ENCODE results near the gene GJA5.

The GJA5 gene

GRCh38 chr1:147760481-147761260 is at the start of gene GJA5:
Gene GJA5, minus strand, starts transcription at chr1:147760602. Its CDS starts 1,364 bp downstream, at chr1:147759238.
- Histone ChIP-seq H3K4me1 (ENCODE audit: control insufficient read depth, insufficient read depth, low read length) (peaks cover 6% of the 10 kb centered on the region; the same call in 1 of the 2 replicates), H3K27me3 (ENCODE audit: control insufficient read depth, insufficient read depth, low read length) (no peaks in the 10 kb centered on the region), H3K4me3 (ENCODE audit: low read depth, low read length) (no peak within 1 kb of the TSS)

GRCh38 chr1:147809236-147809635 is 48.8 kb upstream of the GJA5 start:
- Histone ChIP-seq H3K4me1 (ENCODE audit: control insufficient read depth, insufficient read depth, low read length) (peaks cover 9% of the 10 kb centered on the region; the same call in 1 of the 2 replicates), H3K9me3 (ENCODE audit: control insufficient read depth, insufficient read depth, low read depth, low read length) (no peaks in the 10 kb centered on the region), H3K27ac (ENCODE audit: low read depth, low read length) (no peak overlapping the region), H3K4me3 (ENCODE audit: low read depth, low read length) (no peak overlapping the region), H3K36me3 (ENCODE audit: control insufficient read depth, insufficient read depth, low read length) (no peaks in the 10 kb centered on the region), H3K27me3 (ENCODE audit: control insufficient read depth, insufficient read depth, low read length) (no peaks in the 10 kb centered on the region), H3K9ac (ENCODE audit: low read length) (no peak overlapping the region)

More at GRCh38 chr1:147760481-147761260, at the start of gene GJA5:
- Histone ChIP-seq H3K36me3 (ENCODE audit: control insufficient read depth, insufficient read depth, low read length) (no peaks in the 10 kb centered on the region; the same call in 1 of the 2 replicates), H3K9ac (ENCODE audit: low read length) (no peak within 1 kb of the TSS), H3K9me3 (ENCODE audit: control insufficient read depth, insufficient read depth, low read depth, low read length) (no peaks in the 10 kb centered on the region), H3K27ac (ENCODE audit: low read depth, low read length) (no peak within 1 kb of the TSS)

- no peaks in the 10 kb centered on the region for H3K9me3 ChIP-seq (ENCODE audit: control insufficient read depth, insufficient read depth, low read depth, low read length)
- H3K27ac ChIP-seq (ENCODE audit: low read depth, low read length) = no peak overlapping the region
- no peaks in the 10 kb centered on the region for H3K27me3 ChIP-seq (ENCODE audit: control insufficient read depth, insufficient read depth, low read length)
- H3K4me3 ChIP-seq (ENCODE audit: low read depth, low read length) = no peak overlapping the region
- no peaks in the 10 kb centered on the region for H3K36me3 ChIP-seq (ENCODE audit: control insufficient read depth, insufficient read depth, low read length)
- H3K9ac ChIP-seq (ENCODE audit: low read length) = no peak overlapping the region
- H3K4me1 ChIP-seq (ENCODE audit: control insufficient read depth, insufficient read depth, low read length) = peaks cover 9% of the 10 kb centered on the region; the same call in 1 of the 2 replicates
These were observed 47.6 kb upstream of the GJA5 start for GRCh38 chr1:147808025-147808424.

GRCh38 chr1:147807405-147807804 is 47.0 kb upstream of the GJA5 start:
- H3K9ac ChIP-seq (ENCODE audit: low read length) = no peak overlapping the region
- H3K36me3 ChIP-seq (ENCODE audit: control insufficient read depth, insufficient read depth, low read length) = no peaks in the 10 kb centered on the region
- H3K9me3 ChIP-seq (ENCODE audit: control insufficient read depth, insufficient read depth, low read depth, low read length) = no peaks in the 10 kb centered on the region
- no peak overlapping the region for H3K27ac ChIP-seq (ENCODE audit: low read depth, low read length)
- H3K4me1 ChIP-seq (ENCODE audit: control insufficient read depth, insufficient read depth, low read length) = peaks cover 9% of the 10 kb centered on the region; the same call in 1 of the 2 replicates
- no peak overlapping the region for H3K4me3 ChIP-seq (ENCODE audit: low read depth, low read length)
- no peaks in the 10 kb centered on the region for H3K27me3 ChIP-seq (ENCODE audit: control insufficient read depth, insufficient read depth, low read length)

- Histone ChIP-seq H3K9ac (ENCODE audit: low read length) (no peak overlapping the region), H3K36me3 (ENCODE audit: control insufficient read depth, insufficient read depth, low read length) (no peaks in the 10 kb centered on the region), H3K27me3 (ENCODE audit: control insufficient read depth, insufficient read depth, low read length) (no peaks in the 10 kb centered on the region), H3K4me1 (ENCODE audit: control insufficient read depth, insufficient read depth, low read length) (peaks cover 9% of the 10 kb centered on the region; the same call in 1 of the 2 replicates), H3K27ac (ENCODE audit: low read depth, low read length) (no peak overlapping the region), H3K9me3 (ENCODE audit: control insufficient read depth, insufficient read depth, low read depth, low read length) (no peaks in the 10 kb centered on the region), H3K4me3 (ENCODE audit: low read depth, low read length) (no peak overlapping the region)
These were observed 44.7 kb upstream of the GJA5 start for GRCh38 chr1:147804942-147805723.

GRCh38 chr1:147800804-147801203 is 40.4 kb upstream of the GJA5 start:
- Histone ChIP-seq H3K9me3 (ENCODE audit: control insufficient read depth, insufficient read depth, low read depth, low read length) (no peaks in the 10 kb centered on the region), H3K36me3 (ENCODE audit: control insufficient read depth, insufficient read depth, low read length) (no peaks in the 10 kb centered on the region), H3K27me3 (ENCODE audit: control insufficient read depth, insufficient read depth, low read length) (no peaks in the 10 kb centered on the region), H3K27ac (ENCODE audit: low read depth, low read length) (no peak overlapping the region), H3K9ac (ENCODE audit: low read length) (no peak overlapping the region), H3K4me3 (ENCODE audit: low read depth, low read length) (no peak overlapping the region), H3K4me1 (ENCODE audit: control insufficient read depth, insufficient read depth, low read length) (no peaks in the 10 kb centered on the region)

- Histone ChIP-seq H3K4me3 (ENCODE audit: low read depth, low read length) (no peak overlapping the region), H3K36me3 (ENCODE audit: control insufficient read depth, insufficient read depth, low read length) (no peaks in the 10 kb centered on the region), H3K27ac (ENCODE audit: low read depth, low read length) (no peak overlapping the region), H3K27me3 (ENCODE audit: control insufficient read depth, insufficient read depth, low read length) (no peaks in the 10 kb centered on the region), H3K4me1 (ENCODE audit: control insufficient read depth, insufficient read depth, low read length) (no peaks in the 10 kb centered on the region), H3K9ac (ENCODE audit: low read length) (no peak overlapping the region), H3K9me3 (ENCODE audit: control insufficient read depth, insufficient read depth, low read depth, low read length) (no peaks in the 10 kb centered on the region)
These were observed 38.3 kb upstream of the GJA5 start for GRCh38 chr1:147798731-147799130.

GRCh38 chr1:147794570-147794969 is 34.2 kb upstream of the GJA5 start:
- no peaks in the 10 kb centered on the region for H3K27me3 ChIP-seq (ENCODE audit: control insufficient read depth, insufficient read depth, low read length)
- H3K36me3 ChIP-seq (ENCODE audit: control insufficient read depth, insufficient read depth, low read length) = no peaks in the 10 kb centered on the region
- H3K4me1 ChIP-seq (ENCODE audit: control insufficient read depth, insufficient read depth, low read length) = no peaks in the 10 kb centered on the region
- no peak overlapping the region for H3K27ac ChIP-seq (ENCODE audit: low read depth, low read length)
- no peak overlapping the region for H3K9ac ChIP-seq (ENCODE audit: low read length)
- no peak overlapping the region for H3K4me3 ChIP-seq (ENCODE audit: low read depth, low read length)
- H3K9me3 ChIP-seq (ENCODE audit: control insufficient read depth, insufficient read depth, low read depth, low read length) = peaks cover 6% of the 10 kb centered on the region; the same call in 1 of the 2 replicates

GRCh38 chr1:147791876-147792275 is 31.5 kb upstream of the GJA5 start:
- Histone ChIP-seq H3K4me3 (ENCODE audit: low read depth, low read length) (no peak overlapping the region), H3K27ac (ENCODE audit: low read depth, low read length) (no peak overlapping the region), H3K9ac (ENCODE audit: low read length) (no peak overlapping the region), H3K27me3 (ENCODE audit: control insufficient read depth, insufficient read depth, low read length) (no peaks in the 10 kb centered on the region), H3K4me1 (ENCODE audit: control insufficient read depth, insufficient read depth, low read length) (no peaks in the 10 kb centered on the region), H3K36me3 (ENCODE audit: control insufficient read depth, insufficient read depth, low read length) (no peaks in the 10 kb centered on the region), H3K9me3 (ENCODE audit: control insufficient read depth, insufficient read depth, low read depth, low read length) (peaks cover 6% of the 10 kb centered on the region; the same call in 1 of the 2 replicates)

- Histone ChIP-seq H3K27ac (ENCODE audit: low read depth, low read length) (no peak overlapping the region), H3K9ac (ENCODE audit: low read length) (no peak overlapping the region), H3K27me3 (ENCODE audit: control insufficient read depth, insufficient read depth, low read length) (no peaks in the 10 kb centered on the region), H3K9me3 (ENCODE audit: control insufficient read depth, insufficient read depth, low read depth, low read length) (peaks cover 6% of the 10 kb centered on the region; the same call in 1 of the 2 replicates), H3K36me3 (ENCODE audit: control insufficient read depth, insufficient read depth, low read length) (no peaks in the 10 kb centered on the region), H3K4me1 (ENCODE audit: control insufficient read depth, insufficient read depth, low read length) (no peaks in the 10 kb centered on the region), H3K4me3 (ENCODE audit: low read depth, low read length) (no peak overlapping the region)
These were observed 27.4 kb upstream of the GJA5 start for GRCh38 chr1:147787765-147788164.

GRCh38 chr1:147786536-147786935 is 26.1 kb upstream of the GJA5 start:
- Histone ChIP-seq H3K9me3 (ENCODE audit: control insufficient read depth, insufficient read depth, low read depth, low read length) (no peaks in the 10 kb centered on the region), H3K36me3 (ENCODE audit: control insufficient read depth, insufficient read depth, low read length) (no peaks in the 10 kb centered on the region), H3K27me3 (ENCODE audit: control insufficient read depth, insufficient read depth, low read length) (no peaks in the 10 kb centered on the region), H3K4me3 (ENCODE audit: low read depth, low read length) (no peak overlapping the region), H3K9ac (ENCODE audit: low read length) (no peak overlapping the region), H3K27ac (ENCODE audit: low read depth, low read length) (no peak overlapping the region), H3K4me1 (ENCODE audit: control insufficient read depth, insufficient read depth, low read length) (peaks cover under 1% of the 10 kb centered on the region)

All from HUES6 (cell line).